ENCODE results near the gene WWC2.
"Not testable (repeated sequence)": the region's sequence is repeated elsewhere in the genome, so short reads cannot be mapped to it uniquely, and the experiment has no call there.

WWC2 gene

DNA sequence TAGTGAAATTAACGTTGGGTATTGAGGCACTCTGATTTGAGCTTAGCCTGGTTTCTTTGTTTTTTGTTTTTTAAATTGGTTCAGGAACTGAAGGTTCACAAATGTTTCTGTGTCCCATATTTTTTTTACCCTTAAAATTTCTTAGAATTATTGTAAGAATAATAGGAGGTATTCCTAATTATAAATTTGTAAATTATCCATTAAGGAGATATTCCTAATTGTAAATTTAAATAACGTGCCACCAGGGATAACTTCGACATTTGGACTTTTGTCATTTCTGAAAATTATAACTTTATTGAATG is 1.2 kb downstream of the WWC2 start:
- in situ Hi-C loops (cut with MboI; ENCODE audit: low sequenced_read_pairs), result no loop called here

DNA sequence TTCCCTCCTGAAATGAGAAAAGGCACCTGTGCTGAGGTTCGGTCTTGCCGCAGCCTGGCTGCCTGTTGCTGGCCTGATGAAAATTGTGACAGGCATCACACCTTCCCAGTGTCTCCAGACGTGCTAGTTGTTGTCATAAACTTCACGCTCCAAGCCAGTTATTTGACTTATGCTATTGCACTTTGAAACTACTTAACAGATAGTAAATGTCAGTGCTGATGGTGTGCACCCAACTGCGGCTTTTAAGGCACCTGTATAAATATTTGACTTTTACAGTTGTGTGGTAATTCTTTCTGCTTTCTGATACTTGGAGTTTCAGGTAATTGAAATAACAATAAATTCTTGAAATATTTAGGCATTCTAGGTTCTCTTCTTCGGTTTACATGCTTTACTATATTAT is 1.8 kb downstream of the WWC2 start:
- in situ Hi-C loops (cut with MboI; ENCODE audit: low sequenced_read_pairs), result no loop called here

DNA sequence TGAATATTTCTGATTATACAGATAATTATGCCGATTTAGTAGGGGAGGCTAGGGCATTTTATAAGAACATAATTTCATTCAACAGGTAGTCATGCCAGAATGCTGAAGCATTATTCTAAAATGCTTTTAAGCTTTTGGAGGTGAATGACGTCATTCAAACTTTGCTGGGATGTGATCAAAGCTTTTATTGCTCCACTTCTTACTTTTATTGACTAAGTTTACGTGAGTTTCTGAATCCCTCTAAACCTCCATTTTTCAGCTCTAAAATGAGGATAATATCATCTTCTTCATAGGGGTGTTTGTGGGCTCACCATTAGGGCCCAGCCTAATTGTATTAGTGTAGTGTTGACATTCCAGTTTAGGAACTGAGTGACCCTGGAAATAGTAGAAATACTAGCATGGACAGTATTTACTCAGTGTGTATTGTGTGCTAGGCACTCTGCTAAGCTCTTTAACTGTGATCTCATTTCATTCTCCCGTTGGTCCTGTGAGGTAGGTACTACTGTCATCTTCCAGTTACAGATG is 3.0 kb downstream of the WWC2 start:
- in situ Hi-C loops (cut with MboI; ENCODE audit: low sequenced_read_pairs), result no loop called here

GRCh38 chr4:183105092-183105491 is 6.0 kb downstream of the WWC2 start:
- in situ Hi-C loops (cut with MboI; ENCODE audit: low sequenced_read_pairs), result no loop called here

- in situ Hi-C loops (cut with MboI; ENCODE audit: low sequenced_read_pairs), result no loop called here
Observed at GRCh38 chr4:183106839-183107238, 7.8 kb downstream of the WWC2 start.

GRCh38 chr4:183107891-183108459 is 8.9 kb downstream of the WWC2 start:
- in situ Hi-C loops (cut with MboI; ENCODE audit: low sequenced_read_pairs), result no loop called here

GRCh38 chr4:183110244-183110643 is 11.2 kb downstream of the WWC2 start:
- in situ Hi-C loops (cut with MboI; ENCODE audit: low sequenced_read_pairs), result no loop called here

DNA sequence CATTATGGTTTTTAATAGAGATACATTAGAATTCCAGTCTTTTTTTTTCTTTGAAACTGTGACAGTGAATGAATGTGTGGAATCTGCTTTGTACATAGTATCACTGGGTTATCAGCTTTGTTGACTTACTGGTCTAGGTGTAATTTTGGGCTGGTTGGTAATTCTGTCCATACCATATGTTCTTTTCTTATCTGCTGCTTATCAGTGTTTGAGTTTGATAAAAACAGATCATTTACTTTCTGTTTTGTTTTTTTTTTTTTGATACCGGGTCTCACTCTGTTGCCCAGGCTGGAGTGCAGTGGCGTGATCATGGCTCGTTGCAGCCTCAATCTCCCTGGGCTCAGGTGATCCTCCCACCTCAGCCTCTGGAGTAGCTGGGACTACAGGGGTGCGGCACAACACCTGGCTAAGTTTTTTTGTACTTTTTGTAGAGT is 12.4 kb downstream of the WWC2 start:
- in situ Hi-C loops (cut with MboI; ENCODE audit: low sequenced_read_pairs), result no loop called here

DNA sequence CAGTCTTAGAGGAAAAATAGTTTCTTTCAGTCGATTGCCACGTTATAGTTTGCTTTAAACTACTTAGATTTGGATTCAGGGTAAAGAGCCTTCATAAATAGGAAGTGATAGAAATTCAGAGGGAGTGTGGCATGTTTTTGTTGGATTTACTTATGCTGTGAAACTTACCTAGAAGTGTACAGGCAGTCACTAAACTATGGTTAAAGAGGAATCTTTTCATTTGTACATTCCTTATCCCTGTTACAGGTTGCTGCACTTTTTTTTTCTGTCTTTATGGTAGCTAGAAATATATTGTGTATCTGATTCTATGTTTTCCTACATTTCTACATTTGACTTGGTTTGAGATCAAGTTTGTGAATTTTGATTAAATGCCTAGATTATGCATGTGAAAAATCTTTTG is 19.1 kb downstream of the WWC2 start:
- in situ Hi-C loops (cut with MboI; ENCODE audit: low sequenced_read_pairs), result no loop called here

DNA sequence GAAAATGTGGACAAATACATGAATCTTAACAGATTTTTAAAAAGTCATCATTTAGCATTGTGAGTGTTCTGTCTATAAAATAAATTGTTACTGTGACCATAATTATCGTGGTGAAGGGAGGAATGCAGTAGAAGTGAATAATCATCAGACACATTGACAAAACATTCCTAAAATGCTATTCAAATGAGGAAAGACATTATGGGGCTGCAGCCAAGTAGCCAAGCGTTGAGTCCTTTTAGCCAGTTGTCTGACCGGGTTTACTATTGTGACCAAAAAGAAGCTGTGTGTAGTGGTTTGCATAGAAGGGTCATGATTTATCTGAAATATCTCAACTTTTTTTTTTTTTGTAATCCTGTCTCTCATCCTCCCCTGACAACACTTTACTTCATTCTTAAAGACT is 19.5 kb downstream of the WWC2 start:
- in situ Hi-C loops (cut with MboI; ENCODE audit: low sequenced_read_pairs), result no loop called here

DNA sequence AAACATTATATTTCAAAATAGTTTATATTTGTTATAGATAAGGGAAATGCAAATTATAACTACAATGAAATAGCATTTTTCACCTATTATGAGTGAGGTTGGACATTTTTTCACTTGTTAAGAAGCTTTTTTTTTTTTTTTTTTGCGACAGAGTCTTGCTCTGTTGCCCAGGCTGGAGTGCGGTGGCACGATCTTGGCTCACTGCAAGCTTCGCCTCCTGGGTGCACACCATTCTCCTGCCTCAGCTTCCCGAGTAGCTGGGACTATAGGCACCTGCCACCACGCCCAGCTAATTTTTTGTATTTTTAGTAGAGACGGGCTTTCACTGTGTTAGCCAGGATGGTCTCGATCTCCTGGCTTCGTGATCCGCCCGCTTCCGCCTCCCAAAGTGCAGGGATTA is 22.6 kb downstream of the WWC2 start:
- in situ Hi-C loops (cut with MboI; ENCODE audit: low sequenced_read_pairs), result not testable (repeated sequence)

DNA sequence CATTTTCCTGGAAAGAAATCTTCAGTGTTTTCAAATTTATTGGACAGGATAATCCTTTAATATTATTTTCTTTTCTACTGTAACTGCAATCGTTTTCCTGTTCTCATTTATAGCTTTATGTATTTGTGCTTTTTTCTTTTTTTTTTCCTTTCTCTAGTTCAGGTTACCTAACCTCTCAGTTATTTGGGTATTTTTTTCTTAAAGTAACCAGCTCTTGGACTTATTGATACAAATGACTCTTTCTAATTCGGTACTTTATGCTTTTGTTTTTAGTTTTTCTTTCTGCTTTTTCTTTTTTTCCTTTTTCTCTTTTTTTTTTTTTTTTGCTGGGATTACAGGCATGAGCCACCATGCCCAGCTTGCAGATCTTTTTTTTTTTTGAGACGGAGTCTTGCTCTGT is 25.2 kb downstream of the WWC2 start:
- in situ Hi-C loops (cut with MboI; ENCODE audit: low sequenced_read_pairs), result no loop called here

GRCh38 chr4:183124865-183125264 is 25.8 kb downstream of the WWC2 start:
- in situ Hi-C loops (cut with MboI; ENCODE audit: low sequenced_read_pairs), result no loop called here

DNA sequence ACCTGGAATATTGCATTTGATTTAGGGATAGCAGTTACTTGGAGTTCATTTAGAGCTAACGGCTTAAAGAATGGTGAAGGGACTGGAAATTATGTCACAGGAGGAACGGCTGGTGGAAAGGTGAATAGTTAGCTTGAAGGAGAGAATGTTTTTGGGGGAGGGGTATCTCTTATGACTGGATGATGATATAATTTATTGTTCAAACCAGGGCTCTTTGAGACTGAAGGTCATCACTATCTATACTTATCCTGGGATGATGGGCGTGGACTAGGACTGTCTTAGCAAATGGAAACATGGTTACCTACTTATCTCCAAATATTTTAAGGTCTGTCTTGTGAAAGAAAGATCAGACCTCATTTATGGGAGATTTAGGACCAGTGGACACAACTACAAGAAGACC is 30.1 kb downstream of the WWC2 start:
- in situ Hi-C loops (cut with MboI; ENCODE audit: low sequenced_read_pairs), result no loop called here

DNA sequence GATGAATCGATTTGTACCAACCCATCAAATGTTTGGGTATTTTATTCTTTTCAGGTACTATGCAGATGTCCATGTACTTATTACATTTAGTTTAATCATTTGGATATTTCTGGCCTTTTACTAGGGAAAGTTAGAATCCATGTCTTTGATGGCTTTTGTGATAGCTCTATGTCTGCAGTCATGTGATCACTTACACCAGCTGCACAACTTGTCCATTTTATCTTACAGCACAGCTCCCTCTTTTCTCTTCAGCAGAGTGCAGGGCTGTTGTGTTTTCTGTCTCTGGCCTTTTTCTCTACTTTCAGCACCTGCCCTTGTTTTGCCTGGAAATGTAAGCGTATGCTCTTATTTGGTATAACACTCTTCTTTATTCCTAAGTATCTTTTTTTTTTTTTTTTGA is 30.6 kb downstream of the WWC2 start:
- in situ Hi-C loops (cut with MboI; ENCODE audit: low sequenced_read_pairs), result no loop called here

- in situ Hi-C loops (cut with MboI; ENCODE audit: low sequenced_read_pairs), result no loop called here
Observed at GRCh38 chr4:183130328-183131155, 31.5 kb downstream of the WWC2 start.

- in situ Hi-C loops (cut with MboI; ENCODE audit: low sequenced_read_pairs), result no loop called here
Observed at GRCh38 chr4:183132081-183132480, 33.0 kb downstream of the WWC2 start.

- in situ Hi-C loops (cut with MboI; ENCODE audit: low sequenced_read_pairs), result no loop called here
Observed at GRCh38 chr4:183132865-183133264, 33.8 kb downstream of the WWC2 start.

DNA sequence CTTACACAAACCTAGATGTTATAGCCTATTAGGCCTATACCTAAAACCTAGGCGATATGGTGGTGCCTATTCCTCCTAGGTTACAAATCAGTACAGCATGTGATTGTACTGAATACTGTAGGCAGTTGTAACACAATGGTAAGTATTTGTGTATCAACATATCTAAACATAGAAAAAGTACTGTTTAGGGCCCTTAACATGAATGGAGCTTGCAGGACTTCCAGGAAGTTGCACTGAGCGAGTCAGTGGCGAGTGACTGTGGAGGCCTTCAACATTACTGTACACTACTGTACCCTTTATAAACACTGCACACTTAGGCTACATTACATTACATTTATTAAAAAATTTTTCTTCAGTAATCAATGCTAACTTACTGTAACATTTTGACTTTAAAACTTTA is 37.8 kb downstream of the WWC2 start:
- in situ Hi-C loops (cut with MboI; ENCODE audit: low sequenced_read_pairs), result no loop called here

GRCh38 chr4:183139058-183139750 is 40.1 kb downstream of the WWC2 start:
- in situ Hi-C loops (cut with MboI; ENCODE audit: low sequenced_read_pairs), result no loop called here

DNA sequence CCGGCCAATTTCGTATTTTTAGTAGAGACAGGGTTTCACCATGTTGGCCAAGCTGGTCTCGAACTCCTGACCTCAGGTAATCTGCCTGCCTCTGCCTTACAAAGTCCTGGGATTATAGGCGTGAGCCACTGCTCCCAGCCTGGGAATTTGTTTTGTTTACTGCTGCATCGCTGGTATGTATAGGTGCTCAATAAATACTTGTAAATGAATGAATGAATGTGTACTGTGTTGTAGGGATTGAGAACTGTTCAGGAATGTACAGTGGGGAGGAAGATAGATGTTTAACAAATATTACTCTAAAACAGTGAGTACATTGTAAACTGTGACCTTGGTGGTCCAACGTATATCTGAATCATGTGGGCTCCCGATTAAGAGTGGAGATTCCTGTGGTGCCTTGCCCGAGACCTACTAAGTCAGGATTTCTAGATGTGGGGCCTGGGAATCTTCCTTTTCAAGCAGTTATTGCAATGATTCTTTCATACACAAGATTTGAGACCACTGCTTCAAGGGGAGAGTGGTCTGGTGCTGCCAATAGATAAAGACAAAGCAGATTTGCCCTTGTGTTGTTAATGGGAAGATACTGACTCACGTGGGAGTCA is 41.0 kb downstream of the WWC2 start:
- in situ Hi-C loops (cut with MboI; ENCODE audit: low sequenced_read_pairs), result no loop called here

- in situ Hi-C loops (cut with MboI; ENCODE audit: low sequenced_read_pairs), result no loop called here
Observed at GRCh38 chr4:183140911-183141320, 41.9 kb downstream of the WWC2 start.

Measured in HL-60/S4 treated with phorbol 12-myristate 13-acetate at 8.2 ng/mL for 4 days and 3 days (cell line).